ENCODE data around the gene ORMDL2.
"Not testable (repeated sequence)": the region's sequence is repeated elsewhere in the genome, so short reads cannot be mapped to it uniquely, and the experiment has no call there.

Gene ORMDL2

DNA sequence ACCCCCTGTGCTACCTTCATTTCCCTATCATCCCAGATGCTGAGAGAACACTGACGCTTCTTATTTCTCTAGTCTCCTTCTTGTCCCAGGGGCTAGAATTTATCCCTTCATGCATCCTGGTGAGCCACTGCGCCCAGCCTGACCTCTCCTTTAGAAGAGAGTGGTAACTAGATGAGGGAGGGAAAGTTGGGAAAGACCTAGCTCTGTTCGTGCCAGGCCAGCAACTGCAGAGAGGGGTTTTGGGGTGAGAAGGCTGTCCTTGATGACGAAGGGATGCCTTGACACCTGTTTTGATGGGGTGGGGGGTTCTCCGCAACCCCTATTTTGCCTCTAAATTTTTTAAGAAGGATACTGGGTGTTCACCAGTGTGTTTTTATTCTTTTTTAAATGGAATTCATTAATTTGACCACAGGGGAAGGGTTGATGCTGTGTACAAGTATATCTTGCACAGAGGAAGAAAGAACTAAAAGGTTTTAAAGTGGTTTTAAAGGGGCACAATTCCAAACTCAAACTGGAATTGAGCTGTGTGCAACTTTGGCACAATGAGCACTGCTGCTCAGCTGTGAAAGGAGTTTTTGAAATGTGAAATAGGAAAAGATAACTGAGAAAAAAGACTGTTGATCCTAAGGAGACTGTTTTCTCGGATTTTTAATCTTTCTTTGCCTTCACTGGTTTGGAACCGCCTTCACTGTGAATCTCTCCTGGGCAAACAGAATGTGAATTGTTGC lies 31.9 kb downstream of the ORMDL2 start:
- Histone ChIP-seq H3K27me3 (replicated peaks; ENCODE audit: control insufficient read depth, insufficient read depth, low read length, poor library complexity, severe bottlenecking) (no peaks in the 10 kb centered on the region), H3K4me1 (ENCODE audit: control insufficient read depth, insufficient read depth, low read length, poor library complexity, severe bottlenecking) (no peaks in the 10 kb centered on the region), H3K36me3 (ENCODE audit: control insufficient read depth, insufficient read depth, low read length) (no peaks in the 10 kb centered on the region), H3K9me3 (ENCODE audit: control insufficient read depth, low read length) (no peaks in the 10 kb centered on the region), H3K4me3 (ENCODE audit: insufficient read depth, low read depth, low read length, poor library complexity, severe bottlenecking) (no peak overlapping the region), H3K27ac (ENCODE audit: insufficient read depth, low read length, poor library complexity, severe bottlenecking) (no peak overlapping the region)
- no peak for DNase-seq

DNA sequence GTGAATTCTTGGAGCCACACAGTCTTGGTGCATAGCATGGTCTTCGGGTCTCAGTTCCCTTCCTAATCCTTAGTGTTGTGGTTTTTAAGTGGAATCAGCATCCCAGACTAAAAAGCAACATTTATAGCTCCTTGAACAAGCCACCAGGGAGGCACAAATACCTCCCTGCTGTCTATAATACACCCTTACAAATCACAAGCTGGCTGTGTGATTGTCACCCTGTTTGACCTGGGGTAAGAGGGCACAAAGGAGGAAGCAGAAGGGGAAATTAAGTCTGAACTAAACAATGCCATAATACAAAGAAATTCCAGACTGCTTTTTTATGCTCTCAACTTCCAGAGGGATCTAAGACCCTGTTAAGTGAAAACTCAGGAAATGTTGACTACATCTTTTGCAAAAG lies 32.6 kb downstream of the ORMDL2 start:
- H3K36me3 ChIP-seq (ENCODE audit: control insufficient read depth, insufficient read depth, low read length): no peaks in the 10 kb centered on the region
- H3K27me3 ChIP-seq (replicated peaks; ENCODE audit: control insufficient read depth, insufficient read depth, low read length, poor library complexity, severe bottlenecking): no peaks in the 10 kb centered on the region
- H3K9me3 ChIP-seq (ENCODE audit: control insufficient read depth, low read length): no peaks in the 10 kb centered on the region
- no peaks in the 10 kb centered on the region for H3K4me1 ChIP-seq (ENCODE audit: control insufficient read depth, insufficient read depth, low read length, poor library complexity, severe bottlenecking)
- no peak for DNase-seq
- no peak overlapping the region for H3K4me3 ChIP-seq (ENCODE audit: insufficient read depth, low read depth, low read length, poor library complexity, severe bottlenecking)
- no peak overlapping the region for H3K27ac ChIP-seq (ENCODE audit: insufficient read depth, low read length, poor library complexity, severe bottlenecking)

DNA sequence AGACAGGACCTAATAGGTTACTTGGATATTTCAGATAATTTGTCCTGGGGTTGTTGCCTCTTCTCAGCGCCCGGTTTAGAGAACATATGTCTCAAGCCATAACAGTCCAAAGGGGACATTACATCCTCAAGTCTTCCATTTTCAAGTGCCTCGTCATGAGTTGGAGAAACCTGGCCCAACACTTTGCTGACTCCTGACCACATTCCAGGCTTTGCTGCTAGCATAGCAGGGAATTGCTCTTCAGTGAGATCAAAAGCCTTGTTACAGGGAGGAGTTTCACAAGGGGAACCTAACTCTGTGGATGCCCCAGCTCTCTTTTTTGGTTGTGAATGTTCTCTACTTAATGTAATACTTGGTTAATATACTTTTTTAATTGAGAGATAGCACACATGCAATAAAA lies 33.1 kb downstream of the ORMDL2 start:
- no peak overlapping the region for H3K4me3 ChIP-seq (ENCODE audit: insufficient read depth, low read depth, low read length, poor library complexity, severe bottlenecking)
- H3K27ac ChIP-seq (ENCODE audit: insufficient read depth, low read length, poor library complexity, severe bottlenecking): no peak overlapping the region
- no peaks in the 10 kb centered on the region for H3K27me3 ChIP-seq (replicated peaks; ENCODE audit: control insufficient read depth, insufficient read depth, low read length, poor library complexity, severe bottlenecking)
- H3K4me1 ChIP-seq (ENCODE audit: control insufficient read depth, insufficient read depth, low read length, poor library complexity, severe bottlenecking): no peaks in the 10 kb centered on the region
- no peaks in the 10 kb centered on the region for H3K9me3 ChIP-seq (ENCODE audit: control insufficient read depth, low read length)
- no peaks in the 10 kb centered on the region for H3K36me3 ChIP-seq (ENCODE audit: control insufficient read depth, insufficient read depth, low read length)
- DNase-seq: no peak

DNA sequence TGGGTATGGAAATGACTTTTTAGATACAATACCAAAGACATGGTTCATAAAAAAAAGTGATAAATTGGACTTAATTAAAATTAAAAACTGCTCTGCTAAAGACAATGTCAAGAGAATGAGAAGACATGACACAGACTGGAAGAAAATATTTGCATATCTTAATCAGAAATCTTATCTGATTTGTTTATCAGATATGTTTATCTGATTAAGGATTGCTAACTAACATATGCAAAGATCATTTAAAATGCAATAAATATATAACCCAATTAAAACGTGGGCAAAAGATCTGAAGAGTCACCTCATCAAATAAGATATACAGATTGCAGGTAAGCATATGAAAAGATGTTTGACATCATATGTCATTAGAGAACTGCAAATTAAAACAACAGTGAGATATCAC lies 34.9 kb downstream of the ORMDL2 start:
- H3K27me3 ChIP-seq (replicated peaks; ENCODE audit: control insufficient read depth, insufficient read depth, low read length, poor library complexity, severe bottlenecking): no peaks in the 10 kb centered on the region
- DNase-seq: no peak
- no peaks in the 10 kb centered on the region for H3K4me1 ChIP-seq (ENCODE audit: control insufficient read depth, insufficient read depth, low read length, poor library complexity, severe bottlenecking)
- no peak overlapping the region for H3K4me3 ChIP-seq (ENCODE audit: insufficient read depth, low read depth, low read length, poor library complexity, severe bottlenecking)
- no peak overlapping the region for H3K27ac ChIP-seq (ENCODE audit: insufficient read depth, low read length, poor library complexity, severe bottlenecking)
- no peaks in the 10 kb centered on the region for H3K36me3 ChIP-seq (ENCODE audit: control insufficient read depth, insufficient read depth, low read length)
- no peaks in the 10 kb centered on the region for H3K9me3 ChIP-seq (ENCODE audit: control insufficient read depth, low read length)

DNA sequence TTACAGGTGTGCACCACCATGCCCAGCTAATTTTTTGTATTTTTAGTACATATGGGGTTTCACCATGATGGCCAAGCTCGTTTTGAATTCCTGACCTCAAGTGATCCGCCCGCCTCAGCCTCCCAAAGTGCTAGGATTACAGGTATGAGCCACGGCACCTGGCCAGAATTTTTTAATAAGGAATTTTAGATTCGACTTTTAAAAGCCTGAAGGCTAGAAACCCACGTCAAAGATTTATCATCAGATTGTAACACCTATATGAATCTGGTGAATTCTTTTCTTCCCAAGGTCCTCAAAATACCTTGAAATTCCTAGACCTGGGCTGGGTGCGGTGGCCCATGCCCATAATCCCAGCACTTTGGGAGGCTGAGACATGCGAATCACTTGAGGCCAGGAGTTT lies 43.6 kb downstream of the ORMDL2 start:
- DNase-seq: no peak
- no peaks in the 10 kb centered on the region for H3K4me1 ChIP-seq (ENCODE audit: control insufficient read depth, insufficient read depth, low read length, poor library complexity, severe bottlenecking)

DNA sequence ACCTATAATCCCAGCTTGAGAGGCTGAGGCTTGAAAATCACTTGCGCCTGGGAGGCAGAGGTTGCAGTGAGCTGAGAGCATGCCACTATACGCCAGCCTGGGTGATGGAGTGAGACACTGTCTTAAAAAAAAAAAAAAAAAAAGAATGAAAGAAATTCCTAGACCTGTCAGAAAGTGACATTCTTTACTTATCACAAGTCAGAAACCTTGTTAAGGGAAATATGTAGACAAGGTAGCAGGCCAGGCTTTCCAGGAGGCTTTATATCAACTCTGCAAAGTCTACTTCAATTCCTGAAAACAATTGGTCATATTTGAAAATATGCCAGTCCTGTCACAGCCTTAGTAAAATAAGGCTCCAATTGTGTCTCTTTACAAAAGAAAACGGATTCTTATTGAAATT lies 44.0 kb downstream of the ORMDL2 start:
- no peaks in the 10 kb centered on the region for H3K27me3 ChIP-seq (replicated peaks; ENCODE audit: control insufficient read depth, insufficient read depth, low read length, poor library complexity, severe bottlenecking)
- H3K4me1 ChIP-seq (ENCODE audit: control insufficient read depth, insufficient read depth, low read length, poor library complexity, severe bottlenecking): no peaks in the 10 kb centered on the region
- no peak overlapping the region for H3K27ac ChIP-seq (ENCODE audit: insufficient read depth, low read length, poor library complexity, severe bottlenecking)
- H3K36me3 ChIP-seq (ENCODE audit: control insufficient read depth, insufficient read depth, low read length): no peaks in the 10 kb centered on the region
- no peaks in the 10 kb centered on the region for H3K9me3 ChIP-seq (ENCODE audit: control insufficient read depth, low read length)
- no peak overlapping the region for H3K4me3 ChIP-seq (ENCODE audit: insufficient read depth, low read depth, low read length, poor library complexity, severe bottlenecking)
- no peak for DNase-seq

More for the DNA sequence above, 43.6 kb downstream of the ORMDL2 start:
- Histone ChIP-seq H3K9me3 (ENCODE audit: control insufficient read depth, low read length) (no peaks in the 10 kb centered on the region), H3K27ac (ENCODE audit: insufficient read depth, low read length, poor library complexity, severe bottlenecking) (no peak overlapping the region), H3K27me3 (replicated peaks; ENCODE audit: control insufficient read depth, insufficient read depth, low read length, poor library complexity, severe bottlenecking) (no peaks in the 10 kb centered on the region), H3K36me3 (ENCODE audit: control insufficient read depth, insufficient read depth, low read length) (no peaks in the 10 kb centered on the region), H3K4me3 (ENCODE audit: insufficient read depth, low read depth, low read length, poor library complexity, severe bottlenecking) (no peak overlapping the region)

DNA sequence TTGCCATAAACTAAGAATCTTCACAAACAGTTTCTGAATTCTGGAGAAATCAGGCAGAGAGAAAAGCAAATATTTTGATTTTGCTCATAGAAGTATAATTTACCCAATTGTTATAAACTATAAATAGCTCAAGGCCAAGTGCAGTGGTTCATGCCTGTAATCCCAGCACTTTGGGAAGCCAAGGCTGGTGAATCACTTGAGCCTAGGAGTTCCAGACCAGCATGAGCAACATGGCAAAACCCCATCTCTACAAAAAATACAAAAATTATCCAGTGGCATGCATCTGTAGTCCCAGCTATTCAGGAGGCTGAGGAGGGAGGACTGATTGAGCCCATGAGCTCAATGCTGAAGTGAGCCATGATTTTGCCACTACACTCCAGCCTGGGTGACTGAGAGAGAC lies 44.4 kb downstream of the ORMDL2 start:
- H3K27me3 ChIP-seq (replicated peaks; ENCODE audit: control insufficient read depth, insufficient read depth, low read length, poor library complexity, severe bottlenecking): no peaks in the 10 kb centered on the region
- H3K4me1 ChIP-seq (ENCODE audit: control insufficient read depth, insufficient read depth, low read length, poor library complexity, severe bottlenecking): no peaks in the 10 kb centered on the region
- no peak overlapping the region for H3K27ac ChIP-seq (ENCODE audit: insufficient read depth, low read length, poor library complexity, severe bottlenecking)
- no peaks in the 10 kb centered on the region for H3K9me3 ChIP-seq (ENCODE audit: control insufficient read depth, low read length)
- DNase-seq: no peak
- no peak overlapping the region for H3K4me3 ChIP-seq (ENCODE audit: insufficient read depth, low read depth, low read length, poor library complexity, severe bottlenecking)
- H3K36me3 ChIP-seq (ENCODE audit: control insufficient read depth, insufficient read depth, low read length): no peaks in the 10 kb centered on the region

DNA sequence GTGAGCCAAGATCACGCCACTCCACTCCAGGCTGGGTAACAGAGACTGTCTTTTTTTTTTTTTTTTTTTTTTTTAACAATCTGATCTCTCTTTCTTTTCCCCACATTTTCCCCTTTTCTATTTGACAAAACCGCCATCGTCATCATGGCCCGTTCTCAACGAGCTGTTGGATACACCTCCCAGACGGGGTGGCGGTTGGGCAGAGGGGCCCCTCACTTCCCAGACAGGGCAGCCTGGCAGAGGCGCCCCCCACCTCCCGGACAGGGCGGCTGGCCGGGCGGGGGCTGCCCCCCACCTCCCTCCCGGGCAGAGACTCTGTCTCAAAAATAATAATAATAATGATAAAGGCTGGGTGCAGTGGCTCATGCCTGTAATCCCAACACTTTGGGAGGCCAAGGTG lies 45.1 kb downstream of the ORMDL2 start:
- DNase-seq; H3K4me1 ChIP-seq (ENCODE audit: control insufficient read depth, insufficient read depth, low read length, poor library complexity, severe bottlenecking); H3K4me3 ChIP-seq (ENCODE audit: insufficient read depth, low read depth, low read length, poor library complexity, severe bottlenecking); H3K27ac ChIP-seq (ENCODE audit: insufficient read depth, low read length, poor library complexity, severe bottlenecking); H3K27me3 ChIP-seq (replicated peaks; ENCODE audit: control insufficient read depth, insufficient read depth, low read length, poor library complexity, severe bottlenecking); H3K36me3 ChIP-seq (ENCODE audit: control insufficient read depth, insufficient read depth, low read length); H3K9me3 ChIP-seq (ENCODE audit: control insufficient read depth, low read length): not testable (repeated sequence)

DNA sequence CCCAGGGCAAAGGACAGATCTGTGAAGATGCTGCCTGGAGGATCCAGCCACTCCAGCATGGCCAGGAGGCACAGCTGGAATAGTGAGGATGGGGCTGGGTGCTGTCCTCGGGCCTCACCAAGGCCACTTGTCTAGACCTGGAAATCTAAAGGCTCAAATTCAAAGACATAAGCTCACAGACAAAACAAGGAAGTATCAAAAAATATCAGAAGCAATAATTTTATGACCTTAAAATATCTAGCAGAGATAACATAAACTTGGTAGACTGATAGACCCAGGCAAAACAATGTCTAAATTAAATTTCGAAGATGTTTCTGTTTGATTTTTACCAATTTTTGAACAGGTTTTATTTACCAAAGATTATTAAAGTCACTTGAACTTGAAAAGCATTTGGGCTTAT lies 47.5 kb downstream of the ORMDL2 start:
- DNase-seq: no peak
- H3K4me3 ChIP-seq (ENCODE audit: insufficient read depth, low read depth, low read length, poor library complexity, severe bottlenecking): no peak overlapping the region
- no peaks in the 10 kb centered on the region for H3K36me3 ChIP-seq (ENCODE audit: control insufficient read depth, insufficient read depth, low read length)
- H3K4me1 ChIP-seq (ENCODE audit: control insufficient read depth, insufficient read depth, low read length, poor library complexity, severe bottlenecking): no peaks in the 10 kb centered on the region
- no peaks in the 10 kb centered on the region for H3K9me3 ChIP-seq (ENCODE audit: control insufficient read depth, low read length)
- no peak overlapping the region for H3K27ac ChIP-seq (ENCODE audit: insufficient read depth, low read length, poor library complexity, severe bottlenecking)
- H3K27me3 ChIP-seq (replicated peaks; ENCODE audit: control insufficient read depth, insufficient read depth, low read length, poor library complexity, severe bottlenecking): no peaks in the 10 kb centered on the region

DNA sequence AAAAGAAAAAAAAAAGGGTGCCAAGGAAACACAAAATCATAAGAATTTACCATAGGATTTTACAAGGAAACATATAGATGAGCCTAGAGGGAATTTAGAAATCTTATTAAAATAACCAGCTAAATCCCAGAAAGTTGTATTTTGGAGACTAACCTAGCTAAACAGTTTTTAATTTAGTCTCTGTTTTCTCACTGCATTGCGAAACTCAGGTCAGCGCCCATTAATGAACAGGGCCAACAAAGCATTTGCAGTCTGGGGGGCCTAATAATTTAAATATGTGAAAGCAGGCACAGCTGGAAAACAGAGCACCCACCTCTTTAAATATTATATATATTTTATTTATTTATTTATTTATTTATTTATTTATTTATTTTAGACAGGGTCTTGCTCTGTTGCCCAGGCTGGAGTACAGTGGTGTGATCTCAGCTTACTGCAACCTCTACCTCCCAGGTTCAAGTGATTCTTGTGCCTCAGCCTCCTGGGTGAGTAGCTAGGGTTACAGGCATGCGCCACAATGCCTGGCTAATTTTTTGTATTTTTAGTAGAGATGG lies 48.7 kb downstream of the ORMDL2 start:
- DNase-seq; H3K4me3 ChIP-seq (ENCODE audit: insufficient read depth, low read depth, low read length, poor library complexity, severe bottlenecking); H3K9me3 ChIP-seq (ENCODE audit: control insufficient read depth, low read length); H3K27ac ChIP-seq (ENCODE audit: insufficient read depth, low read length, poor library complexity, severe bottlenecking); H3K27me3 ChIP-seq (replicated peaks; ENCODE audit: control insufficient read depth, insufficient read depth, low read length, poor library complexity, severe bottlenecking); H3K36me3 ChIP-seq (ENCODE audit: control insufficient read depth, insufficient read depth, low read length); H3K4me1 ChIP-seq (ENCODE audit: control insufficient read depth, insufficient read depth, low read length, poor library complexity, severe bottlenecking): not testable (repeated sequence)

All from effector memory CD4-positive, alpha-beta T cell (primary cell).